Fibroblast of lung (primary cell): ENCODE measurements around the gene SMARCA4.

Source experiments
- CTCF ChIP-seq, 2 donors: IDR thresholded peaks in 1 of 2; conservative IDR thresholded peaks in 1 of 2; 1 replicate in 1 of 2; 2 replicates in 1 of 2; pipeline ENCODE4 v1.5.1; 2011 to 2012; ENCODE audit warnings: low read length in 2 of 2, control low read depth in 1 of 2, inconsistent platforms in 1 of 2, low read depth in 1 of 2, mild to moderate bottlenecking in 1 of 2
- EZH2 ChIP-seq: IDR thresholded peaks from 2 replicates; pipeline ENCODE4 v1.5.1; 2012; ENCODE audit warnings: low read length, control low read depth, mild to moderate bottlenecking; ENCODE audit errors: missing control alignments

- TF ChIP-seq CTCF (conservative IDR thresholded peaks at IDR 0.05 in 1 of 2, IDR thresholded peaks at IDR 0.05 in 1 of 2; ENCODE audit: low read depth in 1 of 2, low read length in 2 of 2) (no peak), EZH2 (no peak)
Measured at GRCh38 chr19:11090997-11091702, 130.3 kb downstream of the SMARCA4 start.
